Transverse colon (tissue), 4 donors: Measurements from ENCODE around the gene CDKAL1. TPM values are rescaled to one million over a fixed set of nuclear protein-coding genes. Genes with fewer than 3 reads are reported as not detected.
"Not testable (repeated sequence)": the region's sequence is repeated elsewhere in the genome, so short reads cannot be mapped to it uniquely, and the experiment has no call there.

ENCODE experiments used
- DNase-seq: peaks from one replicate; pipeline ENCODE4 v3.0.0-alpha.2; 2019
- H3K27ac ChIP-seq, 4 donors: fragments of 200-600 bp; sonication (generic); 2 replicates each; pipeline ENCODE4 v1.5.1; 2016 to 2018; ENCODE audit warnings: inconsistent platforms in 4 of 4
- H3K27me3 ChIP-seq: fragments of 200-600 bp; sonication (generic); 2 replicates; pipeline ENCODE4 v1.5.1; 2017; ENCODE audit warnings: inconsistent platforms
- H3K36me3 ChIP-seq, 4 donors: fragments of 200-600 bp; sonication (generic); 2 replicates each; pipeline ENCODE4 v1.5.1; 2017 to 2019; ENCODE audit warnings: inconsistent platforms in 4 of 4
- H3K4me1 ChIP-seq, 4 donors: fragments of 200-600 bp; sonication (generic); 2 replicates each; pipeline ENCODE4 v1.5.1; 2017 to 2020; ENCODE audit warnings: inconsistent platforms in 4 of 4
- H3K4me3 ChIP-seq, 4 donors: fragments of 200-600 bp; sonication (generic); 1 replicate in 1 of 4; 2 replicates in 3 of 4; pipeline versions ENCODE4 v1.5.1 to v1.6.1; 2017 to 2019; ENCODE audit warnings: inconsistent platforms in 4 of 4
- H3K9me3 ChIP-seq, 2 donors: fragments of 200-600 bp; sonication (generic); 2 replicates each; pipeline ENCODE4 v1.5.1; 2017 to 2019; ENCODE audit warnings: inconsistent platforms in 2 of 2
- CTCF ChIP-seq, 5 experiments: fragments of 200-600 bp in 3 of 5; fragments of 450-650 bp in 2 of 5; sonication (generic) in 3 of 5; IDR thresholded peaks; 1 replicate in 2 of 5; 2 replicates in 3 of 5; pipeline ENCODE4 v1.5.1; 2016 to 2017; ENCODE audit warnings: antibody characterized with exemption in 5 of 5, inconsistent platforms in 3 of 5, mild to moderate bottlenecking in 2 of 5, moderate library complexity in 1 of 5
- EP300 ChIP-seq: sonication (generic); formaldehyde crosslinking; IDR thresholded peaks from one replicate; pipeline ENCODE4 v1.6.1; 2017; ENCODE audit warnings: antibody characterized with exemption, low read depth
- POLR2A ChIP-seq: fragments of 450-650 bp; IDR thresholded peaks from one replicate; pipeline ENCODE4 v1.6.1; 2016; ENCODE audit warnings: antibody characterized with exemption, mild to moderate bottlenecking, moderate library complexity
- POLR2AphosphoS5 ChIP-seq, 3 donors: sonication (generic); formaldehyde crosslinking; IDR thresholded peaks; one replicate each; pipeline ENCODE4 v1.6.1; 2016; ENCODE audit warnings: antibody characterized with exemption in 3 of 3
- WGBS, 2 donors: methylation state at CpG; one replicate each; pipeline ENCODE4 v1.1.5; 2018; ENCODE audit warnings: low coverage in 1 of 2; 5-methylcytosine and 5-hydroxymethylcytosine counted together
- in situ Hi-C, 4 donors: fragments of 200-750 bp; cut with MboI; loops; one replicate each; pipeline versions ENCODE4 v1.15.0 to v1.15.1; 2017; ENCODE audit warnings: low sequenced_read_pairs in 3 of 4, low pct_ligation_motif_present in 1 of 4, low pct_unique_long_range_greater_than_20kb in 1 of 4
- intact Hi-C: fragments of 100-400 bp; cut with DNase I; formaldehyde crosslinking; loops from one replicate; pipeline ENCODE4 v1.15.1; 2023; ENCODE audit warnings: low total_unique reads
- total RNA-seq, 4 donors: library from RNA; depleted of rRNA; stranded (reverse); fragments of >200 nt; gene quantifications; one replicate each; pipeline ENCODE4 v1.1.0, GENCODE V29; 2016

Gene CDKAL1
- total RNA-seq, 4 donors from 2014 or later: 4.8 to 21.7 (median 12.5) TPM

DNA sequence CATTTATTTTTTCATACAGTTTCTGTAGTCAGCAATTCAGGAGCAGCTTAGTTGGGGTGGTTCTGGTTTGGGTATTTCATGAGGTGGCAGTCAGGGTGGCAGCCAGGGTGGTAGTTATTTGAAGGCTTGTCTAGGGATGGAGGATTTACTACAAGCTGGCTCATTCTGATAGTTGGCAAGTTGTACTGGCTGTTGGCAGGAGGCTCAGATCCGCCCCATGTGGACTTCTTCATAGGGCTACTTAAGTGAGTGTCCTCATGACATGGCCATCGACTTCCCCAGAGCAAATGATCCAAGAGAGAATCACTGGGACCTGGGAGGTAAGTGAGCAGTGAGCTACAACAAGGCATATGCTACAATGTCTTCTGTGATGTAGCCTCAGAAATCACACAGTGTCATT is 22.4 kb upstream of the CDKAL1 start:
- Histone ChIP-seq H3K9me3 (no peaks in the 10 kb centered on the region), H3K4me1 (no peaks in the 10 kb centered on the region), H3K36me3 (no peaks in the 10 kb centered on the region), H3K4me3 (no peak overlapping the region), H3K27ac (no peak overlapping the region), H3K27me3 (no peaks in the 10 kb centered on the region)
- no peak for DNase-seq
- TF ChIP-seq POLR2A: no peak
- no peak for TF ChIP-seq EP300
- no peak for TF ChIP-seq CTCF (IDR thresholded peaks at IDR 0.05)
- no peak for TF ChIP-seq POLR2AphosphoS5 (IDR thresholded peaks at IDR 0.05)
- 66% methylated on average over 2 of the region's 2 CpGs; no CpG with 5 or more reads in 1 of the 2 donors for WGBS, 2 donors
- in situ Hi-C loops (no loop called here), intact Hi-C loops (loop anchor here (2.0 kb wide), 1 partner anchor 37 kb away; no protein-coding TSS in a partner anchor)

- intact Hi-C loops: loop anchor here (5.0 to 10.0 kb wide), 3 partner anchors 120 to 433 kb away; partner anchors contain the start of gene E2F3
- H3K27ac ChIP-seq, H3K27me3 ChIP-seq, H3K36me3 ChIP-seq, DNase-seq, H3K9me3 ChIP-seq, H3K4me3 ChIP-seq: not testable (repeated sequence)
- peaks cover 0 to 16% (median 12%) of the 10 kb centered on the region in 4 donors for H3K4me1 ChIP-seq
- in situ Hi-C loops: loop anchor here (5.0 to 25.0 kb wide), 6 partner anchors 130 to 440 kb away; no protein-coding TSS in a partner anchor
- WGBS, 2 donors: 71 to 77% methylated on average over 2 to 3 of the region's 3 CpGs
These were observed 9.0 kb upstream of the CDKAL1 start for GRCh38 chr6:20525208-20525607.

DNA sequence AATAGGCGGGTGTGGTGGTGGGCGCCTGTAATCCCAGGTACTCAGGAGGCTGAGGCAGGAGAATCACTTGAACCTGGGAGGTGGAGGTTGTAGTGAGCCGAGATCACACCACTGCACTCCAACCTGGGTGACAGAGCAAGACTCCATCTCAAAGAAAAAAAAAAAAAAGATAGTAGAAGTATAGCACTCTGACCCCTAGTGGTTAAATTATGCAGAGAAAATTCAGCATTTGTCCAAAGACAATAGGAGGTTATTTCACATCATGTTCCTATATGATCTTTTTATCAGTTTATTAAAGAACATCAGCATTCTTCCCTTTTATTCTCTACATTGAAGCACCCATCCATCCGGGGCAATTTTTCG is 5.2 kb upstream of the CDKAL1 start:
- Histone ChIP-seq H3K27ac (peak overlapping the region in 1 of 4 donors; percentile 2), H3K4me1 (peaks cover 0 to 14% (median 7%) of the 10 kb centered on the region in 4 donors)
- DNase-seq, H3K4me3 ChIP-seq, H3K27me3 ChIP-seq, H3K9me3 ChIP-seq, H3K36me3 ChIP-seq: not testable (repeated sequence)
- peak; percentile 55 to 75 (median 67) for TF ChIP-seq CTCF (IDR thresholded peaks at IDR 0.05)
- WGBS, 2 donors: 17 to 36% methylated on average over 3 to 5 of the region's 5 CpGs
- in situ Hi-C loops (loop anchor here (5.0 to 25.0 kb wide), 6 partner anchors 134 to 444 kb away; no protein-coding TSS in a partner anchor), intact Hi-C loops (loop anchor here (5.0 to 10.0 kb wide), 3 partner anchors 124 to 437 kb away; partner anchors contain the start of gene E2F3)

- Histone ChIP-seq H3K9me3 (no peaks in the 10 kb centered on the region), H3K4me1 (peaks cover 5 to 26% (median 14%) of the 10 kb centered on the region in 4 donors), H3K27ac (no peak overlapping the region), H3K36me3 (no peaks in the 10 kb centered on the region), H3K4me3 (no peak overlapping the region), H3K27me3 (no peaks in the 10 kb centered on the region)
- TF ChIP-seq CTCF (IDR thresholded peaks at IDR 0.05) (no peak), EP300 (no peak), POLR2A (no peak), POLR2AphosphoS5 (IDR thresholded peaks at IDR 0.05) (no peak)
- DNase-seq: no peak
- intact Hi-C loops (no loop called here), in situ Hi-C loops (loop anchor here in 2 of 4 donors (5.0 to 25.0 kb wide), 4 partner anchors 118 to 446 kb away; no protein-coding TSS in a partner anchor)
- 97 to 100% methylated on average over 1 of the region's 1 CpG for WGBS, 2 donors
These were observed 1.4 kb upstream of the CDKAL1 start for GRCh38 chr6:20532881-20533280.
